HG03342 (cell line): ENCODE results near the gene WDR53.
"Not testable (repeated sequence)": the region's sequence is repeated elsewhere in the genome, so short reads cannot be mapped to it uniquely, and the experiment has no call there.

Source experiments
- ATAC-seq: cut with Tn5 transposase; IDR thresholded peaks from one replicate; pipeline ENCODE4 v1.9.1; 2021; ENCODE audit warnings: mild to moderate bottlenecking, moderate library complexity; ENCODE audit not compliant: unreplicated experiment

The WDR53 gene

GRCh38 chr3:196518966-196519717 is 49.2 kb downstream of the WDR53 start:
- ATAC-seq: no peak

- ATAC-seq: no peak
Measured at GRCh38 chr3:196517919-196518318, 50.4 kb downstream of the WDR53 start.

GRCh38 chr3:196517162-196517800 is 51.1 kb downstream of the WDR53 start:
- no peak for ATAC-seq

- ATAC-seq: no peak
Measured at GRCh38 chr3:196514913-196515621, 53.3 kb downstream of the WDR53 start, which contains the start of gene SMCO1. SMCO1 (minus strand) TSS chr3:196515346; CDS start chr3:196515209, 137 bp downstream.

GRCh38 chr3:196514350-196514716 is 54.0 kb downstream of the WDR53 start:
- no peak for ATAC-seq

- no peak for ATAC-seq
Measured at GRCh38 chr3:196513697-196514349, 54.5 kb downstream of the WDR53 start.

- ATAC-seq: not testable (repeated sequence)
Measured at GRCh38 chr3:196511646-196512425, 56.5 kb downstream of the WDR53 start.

GRCh38 chr3:196511108-196511507 is 57.2 kb downstream of the WDR53 start:
- not testable (repeated sequence) for ATAC-seq

GRCh38 chr3:196506687-196507086 is 61.7 kb downstream of the WDR53 start:
- ATAC-seq: no peak

GRCh38 chr3:196504556-196504955 is 63.8 kb downstream of the WDR53 start:
- no peak for ATAC-seq
